Measurements from ENCODE around the gene CADPS.

The CADPS gene

DNA sequence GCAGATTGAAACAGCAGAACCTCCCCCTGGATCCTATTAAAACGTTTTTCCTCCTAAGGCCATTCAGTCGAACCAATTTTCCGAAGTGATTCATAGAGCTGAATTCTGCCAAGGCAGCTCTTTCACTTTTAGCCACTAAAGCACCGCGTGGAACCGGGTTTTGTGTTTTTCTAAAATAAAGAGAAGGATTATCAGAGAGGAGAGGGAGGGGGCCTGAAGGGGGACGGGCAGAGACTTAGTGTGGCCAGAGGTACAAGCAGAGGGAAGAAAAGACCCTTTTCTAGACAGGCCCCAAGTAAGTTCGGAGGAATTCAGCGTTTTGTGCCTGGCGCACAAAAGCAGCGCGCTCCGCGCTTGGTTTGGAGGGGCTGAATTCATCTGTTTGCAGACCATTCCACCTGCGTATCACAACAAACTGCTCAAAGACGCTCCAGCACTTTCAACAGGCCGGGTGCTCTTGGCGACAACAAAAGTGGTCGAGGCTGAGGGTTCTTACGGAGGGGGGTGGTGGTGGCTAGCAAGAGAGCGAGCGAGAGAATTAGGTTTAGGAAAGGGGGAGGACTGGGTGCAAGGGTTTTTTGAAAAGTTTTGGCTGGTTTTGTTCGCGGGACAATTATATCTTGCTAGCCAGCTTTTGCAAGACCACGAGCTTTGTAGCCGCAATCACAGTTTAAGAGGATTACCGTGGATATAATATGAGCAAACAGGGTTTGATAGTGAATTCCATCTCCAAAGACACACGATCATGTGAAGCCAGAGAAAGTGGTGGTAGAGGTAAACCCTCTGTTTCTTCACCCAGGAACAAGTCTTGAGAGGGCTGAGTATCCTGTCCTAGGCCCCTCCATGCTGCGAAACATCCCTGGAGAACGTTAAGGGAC is 500.6 kb downstream of the CADPS start:
- no peak for DNase-seq (ENCODE audit: low read depth, low spot score)

DNA sequence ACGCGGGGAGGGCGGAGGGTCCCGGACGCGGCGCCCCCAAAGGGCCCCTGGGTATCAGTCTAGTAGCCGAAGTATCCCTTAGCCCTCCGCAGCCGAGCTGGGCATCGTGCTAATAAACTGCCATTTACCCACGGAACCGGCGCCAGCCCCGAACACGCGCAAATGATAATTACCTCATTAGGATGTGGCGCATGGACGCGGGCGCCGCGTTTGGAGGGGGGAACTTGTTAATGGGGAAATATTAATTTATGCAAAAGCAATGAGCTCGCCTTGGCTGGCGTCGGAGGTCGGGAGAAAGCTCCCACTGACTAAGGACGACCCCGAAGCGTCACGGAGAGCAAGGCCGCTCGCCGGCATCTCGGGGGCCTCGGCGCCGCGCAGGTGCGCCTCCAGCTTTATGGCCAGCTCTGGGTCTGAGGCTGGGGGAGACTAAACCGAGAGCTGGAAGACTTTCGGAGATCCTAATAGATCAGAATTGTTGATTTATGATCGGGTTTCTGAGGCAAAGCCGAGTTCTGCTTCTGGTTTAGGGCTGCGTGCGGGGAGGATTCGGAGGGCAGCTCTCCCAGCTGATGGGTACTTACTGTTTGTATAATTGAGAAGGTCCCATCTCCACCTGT is 501.4 kb downstream of the CADPS start:
- no peak for DNase-seq (ENCODE audit: low read depth, low spot score)

DNA sequence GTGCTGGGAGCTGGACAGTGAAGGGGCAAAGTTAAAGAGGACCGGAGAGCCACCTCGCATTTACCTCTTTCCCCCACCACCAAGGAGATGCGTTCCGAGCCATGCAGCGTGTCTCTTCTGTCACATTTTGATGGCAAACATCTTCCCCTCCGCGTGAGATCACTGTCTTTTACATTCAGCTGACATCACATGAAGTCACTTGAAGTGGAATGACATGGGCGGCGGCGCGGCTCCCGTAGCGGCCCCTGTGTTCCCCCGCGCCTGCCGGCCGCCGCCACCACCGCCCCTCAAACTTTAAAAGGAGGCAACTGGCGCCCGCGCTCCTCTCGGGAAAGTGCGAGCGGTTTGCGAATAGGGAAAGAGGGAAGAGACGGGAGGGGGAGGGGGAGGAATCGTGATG is 502.0 kb downstream of the CADPS start, which contains the start of gene FEZF2:
Gene FEZF2 (minus strand): TSS at position 336 of the 400 bp plus-strand sequence. CDS start 682 bp downstream, outside the sequence.
- DNase-seq (ENCODE audit: low read depth, low spot score): no peak

DNA sequence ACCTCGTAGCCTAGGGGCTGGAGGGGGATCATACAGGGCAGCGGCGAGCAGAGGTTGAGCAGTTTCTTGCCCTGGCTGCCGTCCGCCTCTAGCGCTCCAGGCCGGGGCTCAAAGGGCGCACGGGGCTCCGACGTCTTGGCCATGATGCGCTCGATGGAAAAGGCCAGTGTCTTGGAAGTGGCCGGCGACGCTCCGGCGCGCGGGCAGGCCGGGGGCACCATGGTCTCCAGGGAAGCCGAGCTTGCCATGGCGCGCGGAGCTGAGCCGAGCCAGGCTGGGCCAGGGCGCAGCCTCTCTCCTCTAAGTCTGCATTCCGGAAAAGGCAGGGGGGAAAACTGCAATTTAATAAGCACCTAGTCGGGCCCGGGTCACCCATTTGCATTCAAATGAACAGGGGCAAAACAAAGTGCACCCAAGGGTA is 502.6 kb downstream of the CADPS start:
- DNase-seq (ENCODE audit: low read depth, low spot score): no peak

DNA sequence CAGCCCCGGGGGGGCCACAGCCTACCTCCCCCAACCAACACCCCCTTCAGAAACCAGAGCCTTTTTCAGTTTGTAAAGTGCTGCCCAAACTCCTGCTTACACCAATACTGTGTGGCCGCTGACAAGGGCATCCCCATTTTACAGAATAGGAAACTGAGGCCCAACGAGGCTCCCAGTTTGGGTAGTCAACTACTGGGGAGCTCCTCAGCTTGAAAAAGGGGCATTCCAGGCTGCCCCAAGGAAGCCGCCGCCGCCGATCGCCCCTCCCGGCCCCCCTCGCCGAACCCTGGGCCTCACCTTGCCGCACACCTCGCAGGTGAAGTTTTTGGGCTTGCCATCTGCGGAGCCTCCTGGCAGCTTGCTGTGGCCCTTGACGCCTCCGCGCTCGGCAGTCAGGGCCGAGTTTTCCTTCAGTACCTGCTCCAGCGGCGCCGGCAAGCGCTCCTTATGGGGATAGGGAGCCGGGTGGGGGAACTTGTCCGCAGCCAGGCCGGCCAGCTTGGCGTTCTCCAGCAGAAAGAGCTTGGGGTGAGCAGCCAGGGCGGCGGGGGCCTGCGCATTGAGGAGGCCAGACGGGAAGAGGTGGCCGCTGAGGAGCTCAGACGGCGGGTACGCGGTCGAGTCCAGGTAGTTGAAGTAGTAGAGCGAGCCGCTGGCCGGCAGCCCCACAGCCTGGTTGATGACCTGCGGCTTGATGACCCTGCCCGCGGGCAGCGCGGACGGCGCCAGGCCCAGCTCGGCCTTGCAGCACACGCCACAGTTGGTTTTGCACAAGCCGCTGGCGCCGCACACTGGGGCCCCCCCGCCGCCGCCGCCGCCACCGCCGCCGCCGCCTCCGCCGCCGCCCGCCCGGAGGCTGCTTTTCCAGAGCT is 503.3 kb downstream of the CADPS start:
- no peak for DNase-seq (ENCODE audit: low read depth, low spot score)

DNA sequence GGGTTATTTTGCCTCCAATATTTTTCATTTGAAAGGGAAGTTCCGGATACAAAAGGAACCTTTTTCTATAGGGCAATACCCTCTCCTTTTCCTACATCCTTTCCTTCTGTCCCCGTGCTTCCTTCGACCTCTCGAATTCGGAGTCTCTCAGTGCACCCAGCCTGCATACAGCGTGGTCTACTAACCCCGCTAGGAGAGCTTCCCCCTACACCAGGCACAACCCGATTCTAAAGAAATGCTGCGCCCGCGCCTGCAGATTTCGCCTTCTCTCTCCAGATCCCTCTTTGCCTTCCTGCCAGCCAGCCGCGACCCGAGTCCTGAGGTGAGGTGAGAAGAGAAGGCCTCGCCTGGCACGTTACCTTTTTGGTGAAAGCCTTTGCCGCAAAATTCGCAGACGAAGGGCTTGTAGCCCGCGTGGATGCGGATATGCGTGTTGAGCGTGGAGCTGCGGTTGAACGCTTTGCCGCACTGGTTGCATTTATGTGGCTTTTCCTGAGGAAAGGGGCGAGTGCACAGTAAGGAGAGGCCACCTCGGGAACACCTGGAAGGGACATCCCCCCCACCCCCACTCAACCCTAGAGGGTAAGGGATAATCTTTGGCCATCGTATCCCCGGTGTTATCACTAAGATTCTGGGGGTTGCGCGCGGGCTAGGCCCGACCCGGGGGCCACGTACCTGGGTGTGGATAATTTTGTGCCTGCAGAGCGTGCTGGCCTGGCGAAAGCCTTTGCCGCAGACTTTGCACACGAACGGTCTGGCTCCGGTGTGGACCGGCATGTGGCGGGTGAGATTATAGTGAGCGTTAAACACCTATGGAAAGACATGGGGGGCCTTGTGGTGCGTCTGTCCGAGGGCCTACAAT is 504.1 kb downstream of the CADPS start:
- DNase-seq (ENCODE audit: low read depth, low spot score): no peak

DNA sequence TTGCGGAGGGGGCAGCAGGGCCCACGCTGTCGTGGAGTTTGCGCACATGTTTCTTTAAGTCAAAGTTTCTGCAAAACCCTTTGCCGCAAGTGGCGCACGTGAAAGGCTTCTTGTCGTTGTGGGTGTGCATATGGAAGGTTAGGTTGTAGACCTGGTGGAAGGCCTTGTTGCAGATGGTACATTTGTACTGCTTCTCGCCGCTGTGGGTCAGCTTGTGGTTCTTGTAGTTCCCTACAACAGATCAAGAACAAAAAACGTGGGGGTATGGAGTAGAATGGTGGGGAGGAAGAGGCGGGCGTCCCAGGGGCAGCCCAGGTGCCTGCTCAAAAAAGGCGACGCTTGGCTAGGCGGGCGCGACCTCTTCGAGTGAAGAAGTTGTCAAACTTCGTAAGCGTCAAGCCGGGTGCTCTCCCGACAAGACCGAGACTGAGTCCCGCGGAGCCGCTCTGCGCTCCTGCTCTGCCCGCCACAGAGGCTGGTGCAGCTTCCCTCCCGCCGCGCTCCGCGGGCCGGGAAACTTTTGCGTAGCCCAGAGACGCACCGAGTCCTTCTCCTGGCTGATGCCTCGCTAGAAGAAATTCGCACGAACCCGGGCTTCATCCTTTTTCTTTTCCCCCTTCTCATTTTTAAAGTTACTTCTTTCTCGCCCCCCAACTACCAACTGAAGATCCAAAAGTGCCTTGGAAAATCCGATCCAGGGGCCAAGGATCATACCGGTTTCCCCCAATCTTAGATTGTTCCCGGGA is 504.9 kb downstream of the CADPS start:
- no peak for DNase-seq (ENCODE audit: low read depth, low spot score)

DNA sequence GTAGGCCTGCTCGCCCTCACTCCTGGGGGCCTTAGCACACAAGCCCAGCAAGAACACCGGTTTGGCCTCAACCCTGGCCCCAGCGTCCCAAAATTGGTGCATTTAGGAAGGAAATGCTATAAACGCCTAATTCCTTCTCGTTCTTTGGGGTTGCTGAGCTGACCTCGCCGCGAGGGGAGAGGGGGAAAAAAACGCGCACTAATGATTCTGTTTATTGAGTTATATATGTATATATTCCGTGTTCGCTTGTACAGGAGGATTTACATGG is 505.8 kb downstream of the CADPS start:
- DNase-seq (ENCODE audit: low read depth, low spot score): no peak

DNA sequence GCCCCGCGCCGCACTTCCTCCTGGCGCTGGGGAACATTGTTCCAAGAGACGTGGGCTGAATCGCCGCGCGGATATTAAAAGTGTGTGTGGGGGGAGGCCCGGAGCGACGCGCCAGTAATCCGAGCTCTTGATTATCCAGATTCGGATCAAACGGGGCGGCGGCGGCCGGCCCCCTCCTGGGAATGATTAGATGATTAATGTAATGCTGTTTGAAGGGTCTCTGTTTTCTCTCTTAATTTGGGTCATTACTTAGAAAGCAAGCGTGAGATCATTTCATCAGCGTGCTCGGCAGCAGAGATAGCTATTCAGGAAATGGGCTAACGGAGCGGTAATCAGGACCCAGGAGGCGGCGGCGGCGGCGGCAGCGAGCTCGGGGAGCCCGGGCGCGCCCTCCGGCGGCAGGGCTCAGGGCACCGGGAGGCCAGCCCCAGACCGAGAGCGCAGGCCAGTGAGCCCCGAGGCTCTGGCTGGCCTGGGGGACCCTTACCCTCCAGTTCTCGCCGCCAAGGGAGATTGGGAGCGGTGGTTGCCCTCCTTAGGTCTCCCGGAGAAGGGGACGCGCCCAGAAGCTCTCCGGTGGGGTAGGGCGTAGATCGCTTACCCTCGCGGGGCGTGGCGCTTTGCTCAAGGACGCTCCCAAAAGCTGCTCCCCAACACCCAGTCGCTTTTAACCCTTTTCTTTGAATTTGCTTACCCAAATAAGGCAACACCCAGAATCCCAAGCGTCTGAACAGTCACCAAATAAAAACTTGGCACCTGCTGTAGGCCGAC is 506.3 kb downstream of the CADPS start:
- no peak for DNase-seq (ENCODE audit: low read depth, low spot score)

DNA sequence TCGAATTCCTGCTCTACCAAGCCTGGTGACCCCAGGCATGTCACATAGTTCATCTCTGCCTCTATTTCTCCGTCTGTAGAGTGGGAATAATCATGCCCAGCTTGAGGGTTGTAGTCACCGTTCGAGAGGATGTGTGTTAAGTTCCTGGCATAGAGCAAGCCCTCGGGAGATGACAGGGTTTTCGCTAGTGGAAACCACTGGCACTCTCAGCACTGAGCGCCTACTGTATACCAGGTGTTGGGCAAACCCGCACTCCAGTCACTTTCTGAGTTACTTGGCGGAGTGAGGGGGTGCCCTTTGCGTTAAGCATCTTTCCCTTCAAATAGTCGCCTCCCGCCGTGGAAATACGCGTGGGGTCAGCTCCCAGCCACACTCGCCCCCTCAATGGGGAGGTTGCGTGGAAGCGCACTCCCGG is 506.9 kb downstream of the CADPS start:
- DNase-seq (ENCODE audit: low read depth, low spot score): no peak

DNA sequence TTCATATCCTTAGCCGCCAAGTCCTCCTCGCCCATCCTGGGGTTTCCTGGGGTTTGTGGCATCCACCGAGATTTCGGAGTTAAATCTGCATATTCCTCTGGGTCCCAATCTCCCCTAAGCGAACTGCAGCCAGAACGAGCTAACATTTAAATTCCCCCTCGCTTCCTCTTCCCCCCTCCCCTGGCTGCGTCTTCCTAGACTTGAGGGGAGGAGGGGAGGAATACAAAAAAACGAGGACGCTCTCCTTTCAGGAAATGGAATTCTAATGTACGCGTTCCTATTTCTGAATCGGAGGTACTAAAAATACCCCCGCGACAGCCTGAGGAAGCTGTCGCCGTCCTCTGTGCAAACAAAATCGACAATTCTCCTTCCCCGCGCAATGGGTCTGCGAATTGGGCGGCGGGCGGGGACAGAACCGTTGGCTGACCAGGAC is 507.4 kb downstream of the CADPS start:
- no peak for DNase-seq (ENCODE audit: low read depth, low spot score)

DNA sequence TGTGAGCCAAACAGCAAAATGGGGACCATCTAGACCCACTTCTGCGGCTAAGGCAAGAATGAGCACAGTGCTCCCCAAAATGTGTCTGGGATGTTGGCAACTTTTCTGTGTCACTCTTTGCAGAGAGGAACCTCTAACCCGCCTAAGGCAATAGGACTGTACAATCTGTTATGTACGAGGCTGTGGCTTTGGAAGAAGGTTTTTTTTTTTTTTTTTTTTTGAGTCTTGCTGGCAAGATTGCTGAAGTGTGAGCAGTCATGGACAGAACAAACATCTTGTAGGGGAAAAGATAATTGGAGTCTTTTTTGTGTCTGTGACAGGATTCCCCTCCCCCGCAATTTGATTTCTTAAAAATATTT is 509.1 kb downstream of the CADPS start:
- no peak for DNase-seq (ENCODE audit: low read depth, low spot score)

DNA sequence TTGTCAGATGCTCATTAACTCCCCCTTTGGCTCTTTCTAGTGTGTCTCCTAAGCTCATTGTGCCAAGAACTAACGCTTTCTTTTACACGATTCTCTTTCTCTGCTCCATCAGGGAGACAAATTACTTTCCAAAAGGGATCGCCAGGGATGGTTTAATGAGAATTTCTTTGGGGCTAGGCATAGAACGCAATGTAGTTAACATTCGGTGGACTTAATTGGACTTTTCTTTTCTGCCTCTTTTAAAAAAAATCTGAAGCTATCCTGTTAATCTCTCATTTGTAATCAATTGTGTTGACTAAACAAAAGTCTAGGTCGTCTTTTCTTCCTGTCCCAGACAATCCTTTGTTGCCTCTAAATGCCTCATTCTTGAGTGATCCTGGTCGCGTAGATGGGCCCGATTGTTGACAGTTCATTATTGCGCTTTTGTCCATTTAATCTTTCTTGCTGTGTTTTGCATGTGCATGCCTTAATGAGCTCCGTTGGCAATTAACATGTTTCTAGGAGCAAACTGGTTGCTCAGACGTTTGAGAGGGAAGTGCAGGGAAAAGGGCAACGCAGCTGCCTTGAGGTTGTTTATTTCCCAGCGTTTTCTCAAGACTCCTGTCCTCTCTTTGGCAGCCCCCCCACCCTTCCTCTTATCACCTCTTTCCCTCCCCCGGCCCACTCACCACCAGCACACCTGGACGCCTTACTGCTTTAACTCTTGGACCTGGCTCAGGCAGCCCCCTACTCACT is 509.7 kb downstream of the CADPS start:
- no peak for DNase-seq (ENCODE audit: low read depth, low spot score)

DNA sequence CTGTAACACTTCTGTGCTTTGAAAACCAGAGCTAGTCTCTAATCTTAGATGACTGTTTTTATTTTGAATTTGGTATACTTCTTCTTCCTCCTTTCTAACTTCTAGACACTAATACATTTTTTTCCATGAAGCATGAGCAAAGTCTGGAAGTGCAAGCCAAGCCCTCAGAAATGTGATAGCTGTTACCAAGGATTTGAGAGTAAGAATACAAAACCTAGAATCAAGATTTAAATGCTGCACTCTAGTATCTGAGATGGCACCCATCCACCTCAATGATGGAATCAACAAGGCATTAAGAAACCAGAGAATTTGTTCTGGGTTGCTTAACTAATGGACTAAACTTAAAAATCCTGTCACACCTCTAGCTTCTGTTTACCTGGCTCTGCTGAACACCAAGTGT is 511.0 kb downstream of the CADPS start:
- no peak for DNase-seq (ENCODE audit: low read depth, low spot score)

DNA sequence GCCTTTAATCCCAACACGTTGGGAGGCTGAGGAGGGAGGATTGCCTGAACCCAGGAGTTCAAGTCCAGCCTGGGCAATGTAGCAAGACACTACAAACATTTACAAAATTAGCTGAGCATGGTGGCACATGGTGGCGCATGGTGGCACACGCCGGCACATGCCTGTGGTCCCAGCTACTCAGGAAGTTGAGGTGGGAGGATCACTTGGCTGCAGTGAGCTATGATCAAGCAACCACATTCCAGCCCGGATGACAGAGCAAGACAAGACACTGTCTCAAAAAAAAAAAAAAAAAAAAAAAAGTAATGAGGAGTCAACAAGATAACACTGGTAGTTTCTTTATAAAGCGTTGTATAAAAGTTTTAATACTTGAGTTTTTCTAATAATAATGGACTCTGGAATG is 511.9 kb downstream of the CADPS start:
- DNase-seq (ENCODE audit: low read depth, low spot score): no peak

DNA sequence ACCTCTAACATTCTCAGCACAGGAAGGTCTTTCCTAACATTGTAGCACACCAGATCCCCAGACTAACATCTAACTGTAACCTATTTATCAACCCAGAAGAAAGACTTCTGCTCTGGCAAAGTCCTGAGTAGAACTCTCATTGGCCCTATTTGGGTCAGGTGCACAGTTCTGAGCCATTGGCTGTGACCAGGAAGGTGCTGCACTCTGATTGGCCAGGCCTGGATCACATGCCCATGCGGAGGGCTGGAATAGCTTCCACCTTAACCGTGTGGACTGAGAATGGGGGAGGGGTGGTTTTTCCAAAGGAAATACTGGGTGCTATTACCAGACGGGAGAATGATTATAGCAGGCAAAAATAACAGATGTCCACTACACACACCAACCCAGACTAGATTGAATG is 513.4 kb downstream of the CADPS start:
- no peak for DNase-seq (ENCODE audit: low read depth, low spot score)

DNA sequence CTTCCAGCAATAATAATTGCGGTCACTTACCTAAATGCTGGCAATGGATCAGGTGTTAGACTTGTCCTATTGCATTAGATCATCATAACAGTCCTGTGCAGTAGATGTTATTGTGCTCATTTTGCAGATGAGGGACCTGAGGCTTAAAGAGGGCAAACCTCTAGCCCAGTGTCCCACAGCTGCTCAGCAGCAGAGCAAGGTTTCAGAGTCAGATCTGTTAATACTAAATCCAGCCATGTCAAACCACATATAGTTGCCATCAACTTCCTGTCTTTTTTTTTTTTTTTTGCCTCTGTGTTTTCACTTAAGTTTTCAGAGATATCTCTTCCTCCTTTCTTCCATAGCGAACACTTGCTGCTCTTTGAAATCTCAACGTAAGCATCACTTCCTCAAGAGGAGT is 514.0 kb downstream of the CADPS start:
- DNase-seq (ENCODE audit: low read depth, low spot score): no peak

DNA sequence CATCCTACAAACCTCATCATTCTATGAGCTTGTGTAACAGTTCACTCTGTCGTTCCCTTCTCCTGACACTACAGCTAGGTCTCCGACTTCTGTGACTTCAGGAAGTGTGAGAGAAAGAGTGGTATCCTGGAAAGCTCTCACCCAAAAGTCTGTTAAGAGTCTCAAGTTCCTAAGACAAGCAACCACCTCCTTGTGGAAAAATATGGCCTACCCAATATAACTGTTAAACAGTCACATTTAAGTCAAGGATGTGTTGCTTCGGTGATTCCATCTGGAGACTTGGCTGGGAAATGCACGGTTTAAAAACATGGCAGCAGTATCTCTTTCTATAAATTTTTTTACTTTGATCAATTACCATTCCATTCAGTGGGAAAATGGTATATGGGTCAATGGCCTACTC is 515.7 kb downstream of the CADPS start:
- no peak for DNase-seq (ENCODE audit: low read depth, low spot score)

DNA sequence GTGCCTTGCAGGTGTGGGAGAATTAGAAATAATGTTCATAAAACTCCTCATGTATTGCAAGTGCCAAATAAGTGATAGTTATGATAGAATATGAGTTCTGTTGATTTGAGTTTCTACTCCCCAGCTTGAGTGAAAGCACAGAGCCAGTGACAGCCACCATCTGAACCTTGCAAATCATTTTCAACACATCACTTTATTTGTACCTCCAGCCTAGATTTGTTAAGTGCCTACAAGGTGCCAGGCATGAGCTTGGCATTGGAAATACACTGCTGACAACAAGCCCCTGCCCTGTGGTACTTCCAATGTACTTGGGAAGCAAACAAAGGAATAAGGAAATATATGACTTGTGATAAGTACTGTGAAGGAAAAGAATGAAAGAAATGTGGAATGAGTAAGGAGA is 518.9 kb downstream of the CADPS start:
- no peak for DNase-seq (ENCODE audit: low read depth, low spot score)
